Measurements from ENCODE around the gene LPIN3. TPM values are rescaled to one million over a fixed set of nuclear protein-coding genes. Genes with fewer than 3 reads are reported as not detected.

LPIN3 gene
- total RNA-seq, 1 experiment from 2014 or later, result 18.5 TPM

GRCh38 chr20:41355598-41356203, 15.1 kb downstream of the LPIN3 start (continued):
- TF ChIP-seq REST (IDR thresholded peaks at IDR 0.05; ENCODE audit: low read depth) (no peak), FOSL1 (IDR thresholded peaks at IDR 0.05; ENCODE audit: low read depth) (no peak), MAX (IDR thresholded peaks at IDR 0.05) (no peak), POLR2A (IDR thresholded peaks at IDR 0.05; ENCODE audit: borderline replicate concordance, extremely low read depth, insufficient read depth, insufficient read length) (no peak), SIN3A (IDR thresholded peaks at IDR 0.05; ENCODE audit: low read depth) (no peak), YY1 (IDR thresholded peaks at IDR 0.05; ENCODE audit: extremely low read depth, insufficient replicate concordance, low read depth, low read length) (no peak)

GRCh38 chr20:41356951-41357350, 16.3 kb downstream of the LPIN3 start:
- H3K4me3 ChIP-seq (replicated peaks in 1 of 2; ENCODE audit: low read depth in 1 of 2, low read length in 2 of 2), result no peak overlapping the region
- H3K4me1 ChIP-seq (ENCODE audit: control insufficient read depth in 1 of 2, insufficient read depth in 2 of 2, low read length in 2 of 2), result no peaks in the 10 kb centered on the region
- intact Hi-C loops (cut with micrococcal nuclease), result no loop called here
- POLR2A ChIA-PET, result no interaction called here
- no peak overlapping the region for H3K27ac ChIP-seq (ENCODE audit: low read depth, low read length)
- H3K9me3 ChIP-seq (ENCODE audit: control insufficient read depth in 1 of 2, insufficient read depth in 1 of 2, low read depth in 1 of 2, low read length in 2 of 2), result no peaks in the 10 kb centered on the region
- H3K9ac ChIP-seq (ENCODE audit: low read length), result no peak overlapping the region
- ATAC-seq (no peak), DNase-seq (ENCODE audit: low read depth, low spot score) (no peak)
- no peaks in the 10 kb centered on the region for H3K9me2 ChIP-seq (ENCODE audit: insufficient read depth)
- H2AFZ ChIP-seq (ENCODE audit: low read depth, low read length, poor library complexity, severe bottlenecking), result no peak overlapping the region
- CTCF ChIA-PET, result no interaction called here
- no TSS peak for BruUV-seq (replicated peaks)
- H3K4me2 ChIP-seq (ENCODE audit: low read length), result no peak overlapping the region
- 0 out of 4 replicates have a peak, but pooled peaks cover 0 to 3% of the 10 kb centered on the region in 2 experiments for H3K36me3 ChIP-seq (ENCODE audit: control insufficient read depth in 1 of 2, insufficient read depth in 2 of 2, low read length in 2 of 2)
- no peak for TF ChIP-seq CTCF (IDR thresholded peaks at IDR 0.05 in 2 of 3, conservative IDR thresholded peaks at IDR 0.05 in 1 of 3; ENCODE audit: borderline replicate concordance in 1 of 3, insufficient read depth in 1 of 3, low read depth in 2 of 3, low read length in 2 of 3)
- no peak for TF ChIP-seq RAD21 (IDR thresholded peaks at IDR 0.05; ENCODE audit: low read depth)
- TF ChIP-seq TCF7L2 (IDR thresholded peaks at IDR 0.05; ENCODE audit: borderline replicate concordance, extremely low read depth, insufficient read depth, insufficient read length), result no peak
- TF ChIP-seq CEBPB (IDR thresholded peaks at IDR 0.05; ENCODE audit: low read depth), result no peak
- no peak for TF ChIP-seq EZH2phosphoT487 (IDR thresholded peaks at IDR 0.05; ENCODE audit: borderline replicate concordance)
- no peak for TF ChIP-seq YY1 (IDR thresholded peaks at IDR 0.05; ENCODE audit: extremely low read depth, insufficient replicate concordance, low read depth, low read length)
- TF ChIP-seq POLR2AphosphoS5 (IDR thresholded peaks at IDR 0.05; ENCODE audit: low read depth, low read length), result no peak
- no peak for TF ChIP-seq ZBTB33 (IDR thresholded peaks at IDR 0.05; ENCODE audit: extremely low read depth, insufficient replicate concordance, low read length)
- no peak for TF ChIP-seq SIN3A (IDR thresholded peaks at IDR 0.05; ENCODE audit: low read depth)
- no peak for TF ChIP-seq EGR1 (IDR thresholded peaks at IDR 0.05; ENCODE audit: low read depth)
- TF ChIP-seq ZFX (IDR thresholded peaks at IDR 0.05), result no peak
- no peak for TF ChIP-seq FOSL1 (IDR thresholded peaks at IDR 0.05; ENCODE audit: low read depth)
- no peak for TF ChIP-seq SRF (IDR thresholded peaks at IDR 0.05; ENCODE audit: low read depth)
- no peak for TF ChIP-seq ZNF274 (IDR thresholded peaks at IDR 0.05; ENCODE audit: low read depth, low read length)
- no peak for TF ChIP-seq ELF1 (IDR thresholded peaks at IDR 0.05; ENCODE audit: borderline replicate concordance, low read depth)
- H4K20me1 ChIP-seq (ENCODE audit: insufficient read depth), result no peaks in the 10 kb centered on the region
- RAD21 ChIA-PET (ENCODE audit: low non-redundant PET in 1 of 2, low total read pairs in 2 of 2, uncharacterized antibody in 2 of 2, unreplicated experiment in 2 of 2), result no interaction called here
- H3K79me2 ChIP-seq (ENCODE audit: insufficient read depth, low read length), result no peaks in the 10 kb centered on the region
- H3K27me3 ChIP-seq (ENCODE audit: insufficient read depth, low read length), result no peaks in the 10 kb centered on the region
